ENCODE measurements around the gene RPRD1A. TPM values are rescaled to one million over a fixed set of nuclear protein-coding genes. Genes with fewer than 3 reads are reported as not detected.
A peak's percentile ranks its signal among the peaks of the same experiment; 100 is the strongest.
"Not testable (repeated sequence)": the region's sequence is repeated elsewhere in the genome, so short reads cannot be mapped to it uniquely, and the experiment has no call there.

Gene RPRD1A
- total RNA-seq, 1 donor from 2014 or later: 58.1 TPM

- no peak for ATAC-seq
- no peak for DNase-seq (ENCODE audit: low spot score)
These were observed 84.2 kb downstream of the RPRD1A start for GRCh38 chr18:35983147-35983546.

DNA sequence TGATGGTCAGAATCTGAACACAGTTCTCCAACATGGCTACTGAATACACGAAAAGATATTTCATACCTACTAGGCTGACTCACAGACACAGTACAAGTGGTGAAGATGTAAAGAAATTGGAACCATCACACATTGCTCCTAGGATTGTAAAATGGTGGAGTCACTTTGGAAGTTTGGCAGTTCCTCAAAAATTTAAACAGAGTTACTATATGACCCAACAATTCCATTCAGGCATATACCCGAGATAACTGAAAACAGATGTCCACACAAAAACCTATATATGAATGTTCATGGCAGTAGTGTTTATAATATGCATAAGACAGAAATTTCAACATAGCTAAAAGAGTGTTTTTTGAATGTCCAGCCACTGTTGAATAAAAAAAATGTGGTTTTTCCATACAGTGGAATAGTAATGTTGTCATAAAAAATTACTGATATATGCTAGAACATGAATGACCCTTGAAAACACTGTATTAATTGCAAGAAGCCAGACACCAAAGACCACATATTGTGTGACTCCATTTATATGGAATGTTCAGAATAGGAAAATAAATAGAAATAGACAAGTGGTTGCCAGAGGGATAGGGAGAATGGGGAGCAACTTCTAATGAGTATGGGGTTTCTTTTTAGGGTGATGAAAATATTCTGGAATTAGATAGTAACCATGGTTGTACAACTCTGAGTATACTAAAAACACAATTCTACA is 84.8 kb downstream of the RPRD1A start:
- intact Hi-C loops (cut with DNase I): no loop called here
- ATAC-seq (no peak), DNase-seq (ENCODE audit: low spot score) (no peak)

More at GRCh38 chr18:35983147-35983546, 84.2 kb downstream of the RPRD1A start:
- intact Hi-C loops (cut with DNase I): no loop called here

DNA sequence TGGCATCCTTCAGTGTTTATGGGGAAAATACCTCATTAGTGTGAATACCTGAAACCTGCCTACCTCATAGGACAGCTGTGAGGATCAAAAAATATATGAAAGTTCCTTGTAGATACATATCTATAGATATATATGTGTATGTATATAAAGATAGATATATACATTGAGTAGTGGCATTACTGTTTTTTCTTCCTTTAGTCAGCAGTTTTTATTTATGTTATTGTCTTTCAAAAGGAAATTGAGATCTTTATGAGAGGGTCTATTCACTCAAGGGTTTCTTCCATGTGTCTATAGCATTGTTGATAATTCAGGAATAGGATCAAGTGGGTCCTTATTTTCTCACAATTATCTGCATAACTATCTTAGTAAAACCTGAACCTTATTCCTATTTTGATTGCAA is 88.2 kb downstream of the RPRD1A start:
- DNase-seq (ENCODE audit: low spot score): no peak
- ATAC-seq: no peak
- intact Hi-C loops (cut with DNase I): no loop called here

DNA sequence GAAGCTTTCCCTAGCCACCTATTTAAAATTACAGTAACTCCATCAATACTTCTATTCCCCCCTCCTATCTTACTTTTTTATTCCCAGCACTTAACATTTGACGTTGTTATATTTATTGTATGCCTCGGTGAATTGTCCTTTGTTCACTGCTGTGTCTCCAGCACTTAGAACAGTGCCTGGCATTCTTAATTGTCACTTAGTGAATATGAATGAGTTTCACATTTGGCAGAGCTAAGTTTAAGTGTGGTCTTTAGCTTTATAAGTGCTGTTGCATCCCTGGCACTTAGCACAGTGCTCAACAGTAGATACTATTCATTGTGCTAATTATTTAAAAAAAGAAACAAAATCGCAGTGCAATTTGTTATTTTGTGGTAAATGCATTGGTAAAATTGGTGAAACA is 93.2 kb downstream of the RPRD1A start:
- intact Hi-C loops (cut with DNase I): no loop called here
- DNase-seq (ENCODE audit: low spot score) (no peak), ATAC-seq (no peak)

DNA sequence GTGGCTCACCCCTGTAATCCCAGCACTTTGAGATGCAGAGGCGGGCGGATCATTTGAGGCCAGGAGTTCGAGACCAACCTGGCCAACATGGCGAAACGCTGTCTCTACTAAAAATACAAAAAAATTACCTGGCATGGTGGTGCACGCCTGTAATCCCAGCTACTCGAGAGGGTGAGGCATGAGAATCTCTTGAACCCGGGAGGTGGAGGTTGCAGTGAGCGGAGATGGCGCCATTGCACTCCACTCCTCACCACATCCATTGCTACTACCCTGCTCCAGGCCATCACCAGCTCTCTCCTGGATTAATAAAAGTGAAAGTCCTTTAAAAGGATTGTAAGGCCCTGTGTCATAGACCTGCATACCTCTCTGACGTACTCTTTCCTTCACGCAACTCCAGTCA is 93.7 kb downstream of the RPRD1A start:
- ATAC-seq: no peak
- intact Hi-C loops (cut with DNase I): no loop called here

DNA sequence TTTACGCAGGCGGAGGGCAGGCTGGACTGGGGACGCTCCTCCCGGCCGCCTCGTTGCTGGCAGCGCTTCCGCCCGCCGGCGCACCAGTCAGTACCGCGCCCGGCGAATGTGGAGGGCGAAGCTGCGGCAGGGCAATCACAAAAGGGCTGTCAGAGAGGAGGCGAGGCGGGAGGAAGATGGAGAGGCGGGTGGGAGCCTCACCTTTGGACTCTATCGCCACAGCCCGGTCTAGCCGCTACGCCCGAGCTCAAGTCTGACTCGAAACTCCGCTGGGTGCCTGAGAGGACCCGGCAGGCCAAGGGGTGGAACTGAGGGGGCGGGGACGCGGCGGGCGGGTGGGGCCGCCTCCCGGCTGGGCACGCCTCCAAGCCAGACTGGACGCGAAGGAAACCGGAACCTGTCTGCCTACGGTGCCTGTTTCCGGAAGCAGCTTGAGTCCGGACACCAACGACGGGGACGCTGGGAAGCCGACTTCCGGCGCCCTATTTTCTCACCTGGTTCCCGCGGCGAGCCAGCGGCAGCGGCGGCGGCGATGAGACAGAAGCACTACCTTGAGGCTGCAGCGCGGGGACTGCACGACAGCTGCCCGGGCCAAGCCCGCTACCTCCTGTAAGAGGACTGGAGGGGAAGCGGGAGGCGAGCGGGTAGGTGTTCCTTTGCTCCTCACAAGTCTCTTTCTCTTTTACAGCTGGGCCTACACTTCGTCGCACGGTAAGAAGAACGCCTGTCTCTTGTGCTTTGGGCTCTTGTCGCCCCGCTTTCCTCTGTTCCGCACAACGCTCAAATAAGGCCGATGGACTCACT is 95.0 kb downstream of the RPRD1A start, which contains the start of gene RMP24:
Gene RMP24, plus strand, starts transcription at position 483 of the 804 bp plus-strand sequence.
- peak; percentile 94 for DNase-seq (ENCODE audit: low spot score)
- peak; percentile 98 for ATAC-seq
- intact Hi-C loops (cut with DNase I): no loop called here

More for the DNA sequence above, 93.7 kb downstream of the RPRD1A start:
- no peak for DNase-seq (ENCODE audit: low spot score)

DNA sequence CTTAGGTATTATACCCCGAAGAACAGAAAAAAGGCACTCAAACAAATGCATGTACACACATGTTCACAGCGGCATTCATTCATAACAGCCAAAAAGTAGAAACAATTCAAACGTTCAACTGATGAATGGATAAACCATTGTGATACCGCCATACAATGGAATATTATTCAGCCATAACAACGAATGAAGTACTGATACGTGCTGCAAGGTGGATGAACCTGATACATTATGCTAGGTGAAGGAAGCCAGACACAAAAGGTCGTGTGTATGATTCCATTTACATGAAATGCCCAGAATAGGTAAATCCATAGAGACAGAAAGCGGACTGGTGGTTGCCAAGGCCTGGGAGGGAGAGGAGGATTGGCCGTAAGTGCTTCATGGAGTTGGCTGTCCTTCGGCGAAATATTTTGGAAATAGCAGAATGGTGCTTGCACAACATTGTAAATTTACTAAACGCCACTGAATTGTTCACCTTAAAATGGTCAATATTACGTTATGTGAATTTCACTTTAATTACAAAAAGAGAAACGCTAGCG is 95.6 kb downstream of the RPRD1A start:
- intact Hi-C loops (cut with DNase I): no loop called here
- DNase-seq (ENCODE audit: low spot score) (no peak), ATAC-seq (peak; percentile 6)

- intact Hi-C loops (cut with DNase I): no loop called here
- DNase-seq (ENCODE audit: low spot score): no peak
- ATAC-seq: no peak
These were observed 97.7 kb downstream of the RPRD1A start for GRCh38 chr18:35969676-35970075.

GRCh38 chr18:35968278-35968880 is 99.0 kb downstream of the RPRD1A start:
- no peak for ATAC-seq
- DNase-seq (ENCODE audit: low spot score): no peak
- intact Hi-C loops (cut with DNase I): no loop called here

DNA sequence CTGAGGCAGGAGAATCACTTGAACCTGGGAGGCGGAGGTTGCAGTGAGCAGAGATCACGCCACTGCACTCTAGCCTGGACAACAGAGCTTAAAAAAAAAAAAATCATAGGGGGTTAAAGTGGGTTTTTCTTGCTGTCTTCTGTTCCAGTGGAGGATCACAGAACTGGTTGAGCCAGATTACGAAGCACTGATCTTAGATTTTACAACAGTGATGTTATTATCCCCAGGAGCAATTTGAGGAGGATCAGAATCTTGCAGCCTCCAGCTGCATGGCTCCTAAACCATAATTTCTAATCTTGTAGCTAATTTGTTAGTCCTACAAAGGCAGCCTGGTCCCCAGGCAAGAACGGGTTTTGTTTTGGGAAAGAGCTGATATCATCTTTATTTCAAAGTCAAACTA is 99.5 kb downstream of the RPRD1A start:
- DNase-seq (ENCODE audit: low spot score); ATAC-seq; intact Hi-C loops (cut with DNase I): not testable (repeated sequence)

GRCh38 chr18:35964319-35964718 is 103.0 kb downstream of the RPRD1A start:
- DNase-seq (ENCODE audit: low spot score): no peak
- no peak for ATAC-seq
- intact Hi-C loops (cut with DNase I): no loop called here

- no peak for ATAC-seq
These were observed 105.0 kb downstream of the RPRD1A start for GRCh38 chr18:35962320-35962719.

DNA sequence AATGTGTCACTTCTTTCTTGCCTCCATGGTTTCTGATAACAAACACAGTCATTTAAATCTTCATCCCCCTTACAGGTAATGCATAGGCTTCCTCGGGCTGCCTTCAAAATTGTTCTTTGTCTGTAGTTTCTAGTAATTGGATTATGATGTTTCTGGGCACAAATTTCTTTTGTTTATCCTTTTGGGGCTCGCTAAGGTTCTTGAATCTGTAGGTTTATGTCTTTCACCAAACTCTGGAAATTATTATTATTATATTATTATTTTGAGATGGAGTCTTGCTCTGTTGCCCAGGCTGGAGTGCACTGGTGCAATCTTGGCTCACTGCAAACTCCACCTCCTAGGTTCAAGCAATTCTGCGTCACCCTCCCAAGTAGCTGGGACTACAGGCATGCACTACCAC is 111.1 kb downstream of the RPRD1A start:
- no peak for ATAC-seq
- DNase-seq (ENCODE audit: low spot score): no peak
- intact Hi-C loops (cut with DNase I): no loop called here

More at GRCh38 chr18:35962320-35962719, 105.0 kb downstream of the RPRD1A start:
- intact Hi-C loops (cut with DNase I): no loop called here
- no peak for DNase-seq (ENCODE audit: low spot score)

DNA sequence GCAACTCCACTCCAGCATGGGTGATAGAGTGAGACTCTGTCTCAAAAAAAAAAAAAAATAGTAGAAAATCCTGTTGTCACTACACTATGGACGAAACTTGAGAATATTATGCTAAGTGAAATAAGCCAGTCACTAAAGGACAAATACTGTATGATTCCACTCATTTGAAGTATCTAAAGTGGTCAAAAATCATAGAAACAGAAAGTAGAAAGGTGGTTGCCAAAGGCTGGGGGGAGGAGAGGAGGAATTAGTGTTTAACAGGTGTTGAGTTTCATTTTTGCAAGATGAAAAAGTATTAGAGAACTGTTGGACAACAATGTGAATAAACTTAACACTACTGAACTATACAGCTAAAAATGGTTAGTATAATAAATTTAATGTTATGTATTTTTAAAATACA is 113.7 kb downstream of the RPRD1A start:
- DNase-seq (ENCODE audit: low spot score) (no peak), ATAC-seq (no peak)
- intact Hi-C loops (cut with DNase I): no loop called here

DNA sequence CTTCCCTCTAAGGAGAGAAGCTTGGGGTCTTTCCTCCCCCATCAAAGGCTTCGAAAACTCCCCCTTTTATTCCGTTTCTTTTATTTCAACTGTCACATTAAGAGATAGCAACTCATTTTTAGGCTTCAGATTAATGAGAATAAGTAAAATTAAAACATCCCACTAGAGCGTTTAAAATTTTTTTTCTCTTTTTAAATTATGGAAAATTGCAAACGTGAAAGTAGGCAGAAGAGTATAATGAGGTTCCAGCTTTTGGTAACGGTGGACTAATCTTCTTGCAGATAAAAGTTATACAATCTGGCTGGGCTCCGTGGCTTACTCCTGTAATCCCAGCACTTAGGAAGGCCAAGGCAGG is 116.8 kb downstream of the RPRD1A start:
- DNase-seq (ENCODE audit: low spot score) (no peak), ATAC-seq (no peak)
- intact Hi-C loops (cut with DNase I): no loop called here

GRCh38 chr18:35949903-35950627 is 117.3 kb downstream of the RPRD1A start:
- ATAC-seq (peak; percentile 79), DNase-seq (ENCODE audit: low spot score) (peak; percentile 73)
- intact Hi-C loops (cut with DNase I): no loop called here

DNA sequence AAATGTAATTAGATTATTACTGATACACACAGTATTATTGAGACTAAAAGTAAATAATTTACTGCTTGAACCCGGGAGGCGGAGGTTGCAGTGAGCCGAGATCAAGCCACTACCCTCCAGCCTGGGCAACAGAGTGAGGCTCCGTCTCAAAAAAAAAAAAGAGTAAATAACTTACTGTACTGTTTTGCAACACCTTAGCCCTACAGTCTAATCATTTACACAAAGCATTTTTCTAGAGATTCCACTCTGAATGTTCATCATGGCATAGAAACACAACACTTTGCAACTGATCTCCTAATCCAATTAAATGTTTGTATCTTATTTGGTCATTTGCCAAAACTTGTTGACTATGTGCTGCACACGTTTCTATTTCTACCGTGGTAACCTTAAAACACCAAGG is 118.3 kb downstream of the RPRD1A start:
- DNase-seq (ENCODE audit: low spot score) (no peak), ATAC-seq (no peak)
- intact Hi-C loops (cut with DNase I): no loop called here

GRCh38 chr18:35948080-35948479 is 119.3 kb downstream of the RPRD1A start:
- intact Hi-C loops (cut with DNase I): no loop called here
- no peak for ATAC-seq
- DNase-seq (ENCODE audit: low spot score): no peak

- DNase-seq (ENCODE audit: low spot score) (no peak), ATAC-seq (no peak)
- intact Hi-C loops (cut with DNase I): no loop called here
These were observed 124.7 kb downstream of the RPRD1A start for GRCh38 chr18:35942661-35943060.
